Stimulated activated CD4-positive, alpha-beta T cell treated with anti-CD3 and anti-CD28 coated beads, TNF-alpha, amount 100 ng/mL, for 24 hours (primary cell): ENCODE data around the gene C1orf21.

Source experiments
- DNase-seq, 3 experiments: peaks; one replicate each; pipeline ENCODE4 v3.0.0-alpha.2; 2020; ENCODE audit warnings: low read depth in 3 of 3

Gene C1orf21

DNA sequence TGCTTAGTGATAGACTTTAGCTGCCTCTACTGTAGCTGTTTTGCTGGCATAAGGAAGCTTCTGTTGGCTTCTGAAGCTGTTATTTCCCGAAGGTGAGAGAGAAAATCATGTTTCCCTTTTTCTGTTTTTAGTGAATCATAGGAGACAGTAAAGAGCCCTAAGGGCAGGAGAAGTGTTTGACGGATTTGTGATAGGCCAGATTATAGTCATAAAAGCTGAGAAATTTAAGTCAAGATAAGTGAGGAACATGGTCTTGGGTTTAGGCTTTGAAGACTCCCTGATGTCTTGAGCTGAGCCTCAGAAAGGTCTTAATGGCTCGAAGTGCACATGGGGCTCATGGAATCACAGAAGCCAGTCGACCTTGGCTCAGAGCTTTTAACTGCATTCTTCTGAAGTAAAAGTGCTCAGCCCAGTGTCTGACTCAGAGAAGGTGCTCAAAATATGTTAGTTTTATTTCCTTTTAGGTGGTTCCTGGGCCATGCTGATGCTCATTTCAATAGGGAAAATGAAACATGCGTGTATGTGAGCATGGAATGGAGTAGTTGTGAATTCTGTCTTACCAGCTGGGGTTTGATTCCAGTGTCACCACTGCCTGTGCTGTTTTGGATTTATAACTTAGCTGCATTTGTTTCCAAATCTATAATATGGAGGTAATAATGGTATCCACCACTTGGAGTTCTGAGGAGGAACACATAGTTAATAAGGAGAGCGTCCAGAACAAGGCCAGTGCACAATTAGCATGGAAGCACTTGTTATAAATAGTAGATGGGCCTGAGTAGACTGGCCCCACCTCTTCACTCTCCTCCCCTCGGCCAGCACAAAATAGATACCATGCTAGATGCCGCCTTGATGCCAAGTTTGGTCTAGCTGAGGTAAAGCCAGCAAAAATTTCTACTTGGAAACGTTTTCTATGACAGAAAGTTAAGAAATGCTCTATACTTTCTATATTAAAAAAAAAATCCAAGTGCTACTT lies 99.2 kb downstream of the C1orf21 start:
- no peak for DNase-seq

DNA sequence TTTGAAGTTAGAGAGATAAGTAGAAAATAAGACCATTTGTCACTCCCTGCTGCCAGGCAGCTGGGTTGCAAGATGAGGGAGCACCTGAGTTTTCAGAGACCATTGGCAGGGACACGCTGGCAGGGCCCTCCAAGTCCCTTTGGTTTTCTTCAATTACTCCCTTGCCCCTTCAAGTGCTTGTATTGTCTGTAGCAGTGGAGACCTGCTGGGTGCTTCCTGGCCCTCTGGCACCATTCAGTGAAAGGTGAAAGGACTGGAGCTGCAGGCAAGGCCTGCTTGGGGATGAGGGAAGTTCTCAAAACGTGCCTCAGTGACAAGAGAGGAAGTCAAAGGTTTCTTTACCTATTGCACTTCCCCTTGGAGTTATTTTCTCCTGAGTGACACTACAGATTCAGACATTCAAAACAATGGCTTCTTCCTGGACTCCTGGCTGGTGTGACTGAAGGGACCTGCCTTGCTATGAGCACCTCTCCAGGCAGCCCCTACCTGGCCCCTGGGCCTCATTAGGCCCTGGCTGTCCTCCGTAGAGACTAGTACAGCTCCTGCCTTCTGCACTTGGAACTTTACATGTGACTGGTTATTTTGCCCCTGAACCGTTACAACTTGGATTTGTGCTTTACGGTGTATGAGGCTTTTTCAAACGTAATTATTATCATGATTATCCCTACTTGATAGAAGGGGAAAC lies 100.1 kb downstream of the C1orf21 start:
- no peak for DNase-seq

DNA sequence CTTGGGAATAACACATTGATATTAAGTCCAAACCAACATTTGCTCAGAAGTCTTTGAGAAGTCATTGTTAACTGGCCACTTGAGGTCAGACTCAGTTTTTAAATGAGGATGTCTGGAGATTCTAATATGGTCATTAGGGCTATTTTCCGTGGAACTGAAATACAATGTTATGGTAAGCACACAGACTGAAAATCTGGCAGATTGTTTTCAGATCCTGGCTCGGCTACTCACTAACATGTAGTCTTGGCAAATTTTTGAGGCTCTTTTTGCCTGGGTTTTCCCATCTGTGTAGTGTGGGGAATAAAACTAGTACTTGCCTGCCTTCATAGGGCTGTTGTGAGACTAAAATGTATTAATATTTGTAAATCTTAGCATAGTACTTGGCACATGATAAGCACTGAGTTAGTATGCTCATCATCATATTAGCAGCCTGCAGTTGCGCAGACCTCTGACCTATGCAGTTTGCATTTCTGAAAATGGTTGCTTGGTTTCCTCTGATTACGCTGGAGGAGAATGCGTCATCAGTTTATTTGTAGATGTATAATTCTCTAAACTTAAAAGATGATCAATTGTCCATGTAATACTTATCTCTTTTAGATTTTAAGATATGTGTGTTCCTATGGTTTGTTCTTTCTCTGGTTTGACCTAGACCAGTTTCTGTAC lies 100.8 kb downstream of the C1orf21 start:
- no peak for DNase-seq

DNA sequence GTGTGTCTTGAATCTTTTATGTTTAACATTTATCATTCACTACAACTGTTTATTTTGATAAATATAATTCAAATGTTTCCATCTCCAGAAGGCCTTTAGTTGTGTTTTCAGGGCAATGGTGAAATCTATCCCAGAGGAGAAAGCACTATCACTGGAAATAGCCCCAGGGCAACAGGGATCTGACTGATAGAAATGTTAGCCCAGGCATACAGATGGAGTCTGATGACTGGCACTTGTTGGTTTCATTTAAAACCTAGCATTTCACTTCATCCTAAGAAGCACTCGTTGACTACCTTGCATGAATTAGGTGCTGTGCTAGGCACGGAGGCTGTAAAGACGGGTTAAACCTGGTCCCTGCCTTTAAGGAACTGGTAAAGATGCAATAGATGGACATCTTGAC lies 103.1 kb downstream of the C1orf21 start:
- DNase-seq: no peak

DNA sequence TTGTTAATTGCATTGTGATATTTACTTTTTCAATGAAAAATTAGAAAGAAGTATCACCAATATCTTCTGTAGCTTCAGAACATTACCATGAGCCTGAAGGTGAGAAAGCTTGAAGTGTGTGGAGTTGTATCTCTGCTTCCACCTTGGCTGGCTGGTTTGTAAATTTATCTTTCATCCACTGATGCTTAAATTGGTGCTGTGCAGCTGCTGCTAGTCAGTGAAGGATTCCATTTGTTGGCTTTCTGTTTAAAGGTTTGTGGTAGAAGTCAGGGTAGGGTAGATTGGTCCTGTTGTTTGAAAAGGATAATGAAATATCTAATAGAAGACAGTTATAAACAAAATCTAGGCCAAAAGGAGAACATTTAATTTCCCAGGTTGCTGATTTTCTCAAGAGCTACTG lies 105.7 kb downstream of the C1orf21 start:
- no peak for DNase-seq

DNA sequence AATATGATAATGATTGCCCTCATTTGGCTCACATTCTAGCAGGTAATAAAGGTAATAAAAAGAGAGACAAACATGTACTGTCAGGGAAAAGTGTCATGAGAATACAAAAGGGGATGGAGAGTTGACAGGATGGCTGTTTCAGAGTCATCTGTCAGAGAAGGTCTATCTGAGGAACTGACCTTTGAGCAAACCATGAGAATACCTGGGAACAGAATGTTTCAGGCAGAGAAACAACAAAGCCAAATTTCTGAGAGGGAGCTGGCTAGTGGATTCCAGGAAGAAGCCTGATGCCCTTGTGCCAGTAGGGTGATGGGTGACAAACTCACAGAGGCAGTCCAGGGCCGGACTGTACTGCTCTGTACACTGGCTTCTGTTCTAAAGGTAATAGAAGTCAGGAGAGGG lies 107.2 kb downstream of the C1orf21 start:
- no peak for DNase-seq

DNA sequence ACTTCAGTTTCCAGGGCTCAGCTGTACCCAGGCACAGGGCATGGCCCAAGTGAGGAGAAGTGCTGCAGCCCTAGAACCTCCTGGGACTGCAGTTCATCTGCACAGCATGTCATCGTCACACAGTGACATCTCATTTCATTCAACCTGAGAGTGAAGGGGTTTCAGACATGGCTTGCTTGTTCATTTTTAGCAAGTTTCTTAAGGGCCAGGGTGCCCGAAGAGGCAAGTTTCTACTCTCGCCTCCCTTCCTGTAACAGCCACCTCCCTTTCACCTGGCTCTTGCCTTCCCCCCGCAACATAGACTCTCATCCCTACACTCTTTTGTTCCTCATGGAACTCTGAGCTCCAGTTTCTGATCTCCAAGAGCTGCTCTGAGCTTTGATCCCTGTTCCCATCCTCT lies 108.1 kb downstream of the C1orf21 start:
- no peak for DNase-seq

DNA sequence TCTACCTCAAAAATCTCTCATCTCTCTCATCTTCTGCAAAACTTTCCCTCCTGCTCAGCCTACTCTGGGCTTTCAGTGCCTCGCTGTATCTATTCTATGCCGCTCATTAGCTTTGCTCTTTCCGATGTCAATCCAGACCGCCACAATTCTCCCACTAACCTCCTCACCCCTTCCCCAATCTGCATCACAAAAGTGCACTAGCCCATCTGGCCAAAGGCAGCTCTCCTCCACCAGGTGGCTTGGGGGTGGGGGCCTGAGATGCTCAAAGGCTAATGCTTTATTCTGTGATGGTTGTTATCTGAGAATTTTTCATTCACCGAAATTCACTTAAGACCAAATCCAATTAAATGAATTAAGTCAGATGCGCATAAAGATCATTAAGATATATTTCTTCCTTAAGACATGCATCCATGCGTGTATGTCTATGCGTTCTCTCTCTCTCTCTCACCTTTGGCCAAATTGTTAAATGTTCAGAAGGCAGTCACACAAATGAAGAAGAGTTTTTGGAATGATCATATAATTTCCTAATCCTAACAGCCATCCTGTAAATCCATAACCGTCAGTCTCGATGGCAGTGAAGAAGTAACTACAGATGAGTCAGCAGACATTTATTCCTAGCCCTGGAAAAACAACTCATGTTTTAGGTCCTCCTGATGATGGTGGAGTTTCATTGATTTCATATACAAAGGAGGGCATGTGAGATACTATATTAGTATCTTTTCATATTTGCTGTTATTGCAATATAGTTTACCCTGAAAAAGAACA lies 111.3 kb downstream of the C1orf21 start:
- DNase-seq: no peak

DNA sequence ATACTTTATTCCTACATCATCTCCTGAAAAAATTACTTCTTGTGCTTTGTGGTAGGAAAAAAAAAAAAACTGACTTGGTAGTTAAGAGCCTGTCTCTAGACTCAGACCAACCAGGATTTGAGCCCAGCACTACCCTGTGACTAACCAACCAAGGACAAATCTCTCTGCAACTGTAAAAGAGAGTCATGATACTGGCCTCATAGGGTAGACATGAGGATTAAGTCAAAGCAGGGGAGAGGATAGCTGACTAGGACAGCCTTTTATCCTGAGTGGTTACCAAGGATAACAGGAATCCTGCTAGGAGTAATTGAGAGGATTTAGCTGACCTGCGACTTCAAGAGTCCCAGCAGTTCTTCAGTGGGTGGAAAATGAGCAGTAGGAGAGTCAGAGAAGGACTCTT lies 112.8 kb downstream of the C1orf21 start:
- DNase-seq: no peak

DNA sequence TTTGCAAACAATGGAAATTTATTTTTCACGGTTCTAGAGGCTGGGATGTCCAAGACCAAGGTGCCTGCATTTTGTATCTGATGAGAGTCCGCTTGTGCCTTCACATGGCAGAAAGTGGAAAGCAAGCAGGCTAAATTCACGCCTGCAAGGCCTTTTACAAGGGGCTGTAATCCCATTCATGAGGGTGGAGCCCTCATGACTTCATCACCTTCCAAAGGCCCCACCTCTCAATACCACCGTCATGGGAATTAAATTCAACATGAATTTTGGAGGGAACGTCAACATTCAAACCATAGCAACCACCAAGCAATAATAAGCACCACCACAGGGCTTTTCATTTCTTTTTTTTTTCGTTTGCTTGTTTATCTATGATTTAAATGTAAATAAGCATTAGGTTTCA lies 115.3 kb downstream of the C1orf21 start:
- no peak for DNase-seq

DNA sequence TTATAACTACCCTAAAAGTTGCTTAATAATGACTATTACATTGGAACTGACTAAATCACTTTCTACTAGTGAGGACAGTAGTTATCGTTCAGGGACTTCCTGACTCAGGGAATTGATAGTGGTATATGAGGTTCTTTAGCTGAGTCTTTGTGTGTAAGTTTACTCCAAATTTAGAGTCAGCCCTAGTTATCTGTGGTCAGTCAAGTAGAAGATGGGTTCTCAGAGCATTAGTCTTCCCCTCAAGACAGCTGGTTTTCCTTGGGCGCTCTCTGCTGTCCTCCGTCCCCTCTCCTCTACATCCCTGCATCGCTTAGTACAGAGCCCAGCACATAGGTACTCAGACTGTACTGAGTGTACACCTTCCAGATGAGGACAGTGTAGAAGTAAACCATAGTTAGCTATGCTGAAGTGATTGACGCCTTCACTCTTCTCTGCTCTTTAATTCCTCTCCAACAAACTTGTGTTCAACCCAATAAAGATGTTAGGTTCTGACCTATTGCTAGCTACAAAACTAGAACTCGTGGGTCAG lies 116.5 kb downstream of the C1orf21 start:
- DNase-seq: no peak

DNA sequence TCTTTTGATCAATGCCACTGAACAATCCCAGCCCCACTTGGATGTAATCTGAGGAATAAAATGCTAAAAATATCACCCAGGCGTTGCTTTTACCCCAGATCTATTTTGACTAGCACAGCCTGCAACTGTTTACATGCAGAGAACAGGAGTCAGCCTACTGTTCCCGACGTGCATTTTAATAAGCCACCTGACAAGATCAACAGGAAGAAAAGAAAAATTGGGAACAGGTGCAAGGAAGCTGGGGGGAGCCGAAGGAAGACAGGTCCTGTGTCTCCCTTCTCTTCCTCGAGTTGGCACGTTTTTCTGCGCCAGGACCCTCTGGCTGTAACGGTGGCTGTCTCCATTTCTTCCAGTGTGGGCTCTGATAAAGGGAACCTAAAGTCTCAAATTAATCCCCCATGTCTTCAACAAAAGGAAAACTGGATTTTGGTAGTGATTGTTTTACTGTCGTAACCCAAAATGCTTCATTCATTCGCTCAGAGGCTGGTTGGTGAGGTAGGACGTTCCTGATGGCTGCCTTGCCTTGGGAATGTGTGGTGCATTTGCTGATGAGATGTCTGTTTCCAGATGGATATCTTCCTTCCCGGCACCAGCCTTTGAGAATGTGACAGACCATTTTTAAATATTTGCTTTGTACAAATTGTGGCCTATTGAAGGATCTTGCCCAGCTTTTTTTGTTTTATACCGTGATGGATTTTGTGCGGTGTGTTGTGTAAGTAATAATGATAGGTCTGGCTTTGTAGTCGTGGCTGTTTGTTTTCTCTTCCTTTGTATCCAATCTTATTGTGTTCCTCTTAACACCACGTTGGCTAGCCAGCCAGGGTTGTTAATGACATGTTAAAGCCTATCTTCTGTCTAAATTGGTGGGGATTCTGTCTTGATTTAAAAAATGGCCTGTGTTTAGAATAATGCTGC lies 117.5 kb downstream of the C1orf21 start:
- DNase-seq: no peak

DNA sequence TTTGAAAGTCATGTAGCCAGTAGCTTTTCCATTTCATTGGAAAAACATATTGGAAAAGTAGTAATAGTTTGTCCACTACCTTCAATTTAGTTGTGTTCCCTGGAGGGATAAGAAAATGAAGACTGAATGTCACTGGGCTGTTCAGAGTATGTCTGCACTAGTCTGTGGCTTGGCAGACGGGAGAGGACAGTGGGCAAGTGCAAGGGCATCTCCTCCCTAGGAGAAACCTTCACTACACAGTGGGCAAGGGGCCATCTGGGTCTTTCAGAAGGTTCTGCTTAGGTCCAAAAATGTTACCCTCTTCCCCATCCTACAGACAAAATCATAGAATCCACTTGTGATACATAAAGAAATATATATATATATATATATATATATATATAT lies 118.1 kb downstream of the C1orf21 start:
- no peak for DNase-seq

DNA sequence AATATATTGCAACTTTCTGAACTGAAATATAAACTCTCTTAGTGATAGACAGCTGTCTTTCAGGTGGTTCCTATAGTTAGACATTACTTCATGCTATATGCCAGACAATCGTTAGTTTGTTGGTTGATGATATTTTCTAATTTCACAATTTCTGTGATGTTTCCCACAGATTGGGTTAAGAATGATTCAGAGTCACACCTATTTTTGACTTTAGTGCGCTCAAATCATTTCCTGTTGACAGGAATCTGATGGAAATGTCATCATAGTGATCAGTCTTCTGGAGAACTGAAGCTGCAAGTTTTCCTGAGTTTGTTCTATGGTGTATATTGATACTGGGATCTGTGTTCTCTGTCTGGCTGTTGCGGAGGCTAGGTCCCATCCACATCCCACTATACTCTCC lies 119.7 kb downstream of the C1orf21 start:
- no peak for DNase-seq

DNA sequence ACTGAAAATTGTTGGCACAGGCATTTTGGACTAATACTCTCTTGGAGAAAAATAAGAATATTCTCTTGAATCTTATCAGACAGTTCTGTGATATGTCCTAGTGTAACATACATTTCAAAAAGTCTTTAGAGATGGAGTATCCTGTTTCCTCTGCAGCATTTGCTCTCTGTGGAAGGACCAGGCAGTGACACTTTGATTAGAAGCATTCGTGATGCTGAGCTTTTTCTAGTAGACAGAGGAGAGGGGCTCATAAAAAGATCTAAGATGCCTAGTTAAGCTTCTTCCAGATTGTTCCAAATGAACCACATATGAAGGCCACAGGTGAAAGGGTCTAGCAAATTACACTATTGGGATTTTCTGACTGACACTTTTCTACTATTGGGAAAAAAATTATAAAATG lies 120.3 kb downstream of the C1orf21 start:
- no peak for DNase-seq

DNA sequence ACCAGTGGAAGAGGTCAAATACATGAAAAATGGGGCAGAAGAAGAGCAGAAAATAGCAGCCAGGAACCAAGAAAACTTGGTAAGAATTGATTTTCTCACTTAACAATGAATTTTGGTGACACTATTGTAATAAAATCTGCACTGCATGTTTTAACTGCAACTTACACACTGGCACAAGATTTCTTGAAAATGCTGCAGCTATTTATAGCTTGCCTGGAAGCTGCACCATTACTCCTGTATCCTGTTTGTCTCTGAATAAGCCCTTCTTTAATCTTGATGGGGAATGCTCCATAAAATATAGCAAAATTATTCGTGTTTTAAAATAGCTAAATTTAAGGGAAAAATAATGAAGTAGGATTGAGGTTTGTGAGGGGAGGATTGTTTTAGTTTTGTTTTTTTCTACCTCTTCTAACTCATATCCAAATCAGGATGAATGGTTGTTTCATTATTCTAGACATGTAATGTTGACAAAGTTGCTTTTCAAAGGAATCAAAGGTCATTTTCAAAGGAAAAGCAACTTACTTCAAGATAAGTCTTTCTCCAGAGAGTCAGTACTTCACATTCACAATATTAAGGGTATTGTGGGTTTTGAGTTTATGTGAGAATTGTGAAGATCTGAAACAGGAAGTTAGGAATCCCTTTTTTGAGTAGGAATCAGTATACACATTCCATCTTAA lies 120.9 kb downstream of the C1orf21 start:
- no peak for DNase-seq

DNA sequence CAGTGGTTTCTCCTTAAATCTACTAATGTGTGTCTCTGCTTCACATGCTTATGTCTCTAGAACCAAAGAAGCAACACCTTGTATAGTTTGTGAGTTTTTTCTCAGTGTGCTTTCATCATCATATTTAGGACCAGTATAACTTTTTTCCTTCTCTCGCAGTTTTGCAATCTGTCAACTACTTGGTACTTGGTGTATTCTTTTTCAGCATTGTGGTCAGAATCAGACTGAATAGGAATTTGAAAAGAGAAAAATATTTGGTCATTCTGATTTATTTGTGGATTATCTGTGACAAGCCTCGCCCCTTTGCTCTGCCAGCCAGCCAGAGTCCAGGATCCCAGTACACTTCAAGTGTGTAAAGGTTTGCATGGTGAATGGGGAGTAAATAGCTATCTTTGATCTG lies 122.3 kb downstream of the C1orf21 start:
- DNase-seq: no peak

DNA sequence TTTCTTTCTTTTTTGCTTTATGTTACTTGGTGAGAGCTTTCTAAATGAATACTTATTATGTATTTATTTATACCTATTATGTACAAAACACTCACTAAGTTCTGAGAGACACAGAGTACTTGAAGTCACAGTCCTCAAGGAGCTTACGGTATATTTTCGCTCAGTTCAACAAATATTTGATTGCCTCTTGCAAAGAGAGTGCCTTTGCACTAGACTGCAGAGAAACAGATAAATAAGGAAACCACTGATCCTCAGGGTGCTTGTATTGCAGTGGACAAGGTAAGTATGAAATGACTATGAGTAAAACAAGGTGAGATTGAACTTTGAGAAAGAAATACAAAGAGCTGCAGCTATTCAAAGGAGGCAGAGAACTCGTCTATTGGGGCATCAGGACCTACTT lies 123.3 kb downstream of the C1orf21 start:
- DNase-seq: no peak

DNA sequence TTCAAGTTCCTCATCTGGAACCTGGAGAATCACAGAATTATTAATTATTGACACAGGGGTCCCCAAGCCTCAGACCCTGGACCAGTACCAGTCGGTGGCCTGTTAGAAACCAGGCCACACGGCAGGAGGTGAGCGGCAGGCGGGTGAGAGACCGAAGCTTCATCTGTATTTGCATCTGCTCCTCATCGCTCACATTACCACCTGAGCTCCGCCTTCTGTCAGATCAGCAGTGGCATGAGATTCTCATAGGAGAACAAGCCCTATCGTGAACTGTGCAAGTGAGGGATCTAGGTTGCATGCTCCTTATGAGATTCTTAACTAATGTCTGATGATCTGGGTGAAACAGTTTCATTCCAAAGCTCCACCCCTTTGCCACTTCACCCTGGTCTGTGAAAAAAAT lies 125.9 kb downstream of the C1orf21 start:
- DNase-seq: no peak

DNA sequence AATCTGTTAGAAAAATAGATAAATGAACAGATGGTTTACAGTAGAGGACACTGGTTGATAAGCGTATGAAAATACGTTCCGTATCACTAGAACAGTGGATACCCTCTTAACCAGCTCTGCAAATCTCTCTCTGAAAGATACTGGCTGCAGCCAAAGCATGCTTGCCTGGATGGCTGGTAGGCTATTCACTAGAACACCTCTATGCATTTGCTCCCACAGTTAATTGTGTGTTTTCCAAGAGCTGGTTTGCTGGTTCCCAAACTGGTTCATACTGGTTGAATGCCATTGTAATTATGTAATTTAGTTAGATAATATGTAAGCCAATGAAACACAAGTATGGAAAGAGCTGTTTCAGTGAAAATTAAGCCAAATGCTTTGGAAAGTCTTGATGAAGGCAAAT lies 126.6 kb downstream of the C1orf21 start:
- DNase-seq: no peak
